ENCODE data around the gene TAS2R42. TPM values are rescaled to one million over a fixed set of nuclear protein-coding genes. Genes with fewer than 3 reads are reported as not detected.
A peak's percentile ranks its signal among the peaks of the same experiment; 100 is the strongest.

Gene TAS2R42
- total and polyA plus RNA-seq, 2 of the 13 experiments (the other 11 are each of a cell fraction or from before 2014, with no cell fraction given) = not detected

DNA sequence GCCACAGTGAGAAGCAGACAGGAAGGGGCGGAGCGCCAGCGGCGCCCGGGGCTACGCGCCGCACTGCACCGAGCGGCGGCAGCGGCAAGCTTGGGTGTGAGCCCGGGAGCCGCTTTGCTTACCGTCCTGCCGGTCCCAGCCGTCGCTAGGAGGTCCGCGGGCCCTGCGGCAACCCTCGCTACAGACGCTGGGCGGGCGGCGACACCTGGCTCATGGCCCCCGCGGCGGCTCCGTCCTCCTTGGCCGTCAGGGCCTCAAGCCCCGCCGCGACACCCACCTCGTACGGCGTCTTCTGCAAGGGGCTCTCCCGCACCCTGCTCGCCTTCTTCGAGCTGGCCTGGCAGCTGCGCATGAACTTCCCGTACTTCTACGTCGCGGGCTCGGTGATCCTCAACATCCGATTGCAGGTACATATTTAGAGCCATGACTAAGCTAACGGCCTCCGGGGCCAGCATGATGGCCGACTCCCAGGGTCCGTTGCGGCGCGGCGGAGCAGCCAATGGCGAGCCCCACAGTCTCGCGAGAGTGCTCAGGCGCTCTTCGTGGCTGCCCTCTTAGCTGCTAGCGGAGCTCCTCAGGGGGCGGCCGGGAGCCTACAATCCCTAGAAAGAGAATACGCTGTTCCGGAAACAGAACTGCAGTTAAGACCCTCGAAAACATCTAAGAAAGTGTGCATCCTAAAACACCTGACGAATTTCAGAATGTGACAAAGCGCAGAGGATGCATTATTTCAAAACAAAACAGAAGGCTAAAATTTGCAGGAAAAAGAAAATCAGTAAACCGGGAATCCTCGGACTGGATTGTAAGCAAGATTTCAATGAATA lies 15.4 kb downstream of the TAS2R42 start, which contains the start of gene SMIM10L1 (continued):
- TF ChIP-seq, protein P1, sequence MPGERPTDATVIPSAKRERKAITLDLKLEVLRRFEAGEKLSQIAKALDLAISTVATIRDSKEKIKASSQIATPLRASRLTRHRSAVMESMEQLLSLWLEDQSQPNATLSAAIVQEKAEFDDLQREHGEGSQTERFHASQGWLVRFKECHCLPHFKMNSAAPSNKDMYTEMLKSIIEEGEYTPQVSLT (CRISPR knock-in tag; IDR thresholded peaks at IDR 0.05; ENCODE audit: borderline replicate concordance, low read depth) = no peak
- TF ChIP-seq PAX8 (CRISPR knock-in tag; IDR thresholded peaks at IDR 0.05; ENCODE audit: borderline replicate concordance) (0 out of 2 replicates have a peak, but pooled peaks have one; percentile 34), FOXA3 (CRISPR knock-in tag; IDR thresholded peaks at IDR 0.05) (0 out of 2 replicates have a peak, but pooled peaks have one; percentile 5), CREBL2 (CRISPR knock-in tag; IDR thresholded peaks at IDR 0.05; ENCODE audit: borderline replicate concordance) (peak; percentile 45; the same call in 1 of the 2 replicates), POLR2AphosphoS5 (IDR thresholded peaks at IDR 0.05; ENCODE audit: low read depth, low read length) (peak; percentile 91), DNMT3B (CRISPR knock-in tag; conservative IDR thresholded peaks at IDR 0.05) (peak; percentile 81; the same call in 1 of the 2 replicates), TCF12 (IDR thresholded peaks at IDR 0.05) (no peak), TCF12 (CRISPR knock-in tag; IDR thresholded peaks at IDR 0.05) (peak; percentile 46; the same call in 1 of the 2 replicates), ZNF749 (CRISPR knock-in tag; IDR thresholded peaks at IDR 0.05; ENCODE audit: borderline replicate concordance) (peak; percentile 54; the same call in 1 of the 2 replicates), SAFB2 (CRISPR knock-in tag; IDR thresholded peaks at IDR 0.05; ENCODE audit: borderline replicate concordance, low read depth) (peak; percentile 46; the same call in 1 of the 2 replicates), ZNF17 (CRISPR knock-in tag; IDR thresholded peaks at IDR 0.05) (no peak), ZNF10 (CRISPR knock-in tag; IDR thresholded peaks at IDR 0.05; ENCODE audit: borderline replicate concordance, low read depth) (no peak), TARDBP (CRISPR knock-in tag; IDR thresholded peaks at IDR 0.05) (peak; percentile 82; the same call in 1 of the 2 replicates), KMT2A (CRISPR knock-in tag; IDR thresholded peaks at IDR 0.05) (peak; percentile 98), ZNF383 (CRISPR knock-in tag; IDR thresholded peaks at IDR 0.05; ENCODE audit: borderline replicate concordance) (no peak), ZNF781 (CRISPR knock-in tag; IDR thresholded peaks at IDR 0.05; ENCODE audit: borderline replicate concordance, not compliant biosample characterization) (peak; percentile 73), NFE2L1 (CRISPR knock-in tag; IDR thresholded peaks at IDR 0.05; ENCODE audit: borderline replicate concordance) (peak; percentile 100; the same call in 1 of the 2 replicates), EED (CRISPR knock-in tag; IDR thresholded peaks at IDR 0.05) (peak; percentile 76), CHCHD3 (CRISPR knock-in tag; IDR thresholded peaks at IDR 0.05) (peak; percentile 57; the same call in 1 of the 2 replicates), GATAD1 (CRISPR knock-in tag; IDR thresholded peaks at IDR 0.05) (peak; percentile 88), ZNF44 (CRISPR knock-in tag; IDR thresholded peaks at IDR 0.05) (0 out of 2 replicates have a peak, but pooled peaks have one; percentile 58), ARID4A (CRISPR knock-in tag; IDR thresholded peaks at IDR 0.05; ENCODE audit: borderline replicate concordance) (peak; percentile 85; the same call in 1 of the 2 replicates), TBP (CRISPR knock-in tag; IDR thresholded peaks at IDR 0.05) (no peak), SPEN (CRISPR knock-in tag; IDR thresholded peaks at IDR 0.05; ENCODE audit: low read depth) (peak; percentile 89), PITX1 (CRISPR knock-in tag; IDR thresholded peaks at IDR 0.05) (peak; percentile 28; the same call in 1 of the 2 replicates), ZBTB21 (CRISPR knock-in tag; IDR thresholded peaks at IDR 0.05) (no peak)

All from HepG2 (cell line).